Fibroblast of skin of right biceps (primary cell): Measurements from ENCODE around the gene PKP2.
A peak's percentile ranks its signal among the peaks of the same experiment; 100 is the strongest.

Experiments used
- DNase-seq: peaks from one replicate; pipeline ENCODE4 v3.0.0-alpha.2; 2013

The PKP2 gene

GRCh38 chr12:32801269-32801980 is 95.2 kb downstream of the PKP2 start:
- DNase-seq: no peak

DNA sequence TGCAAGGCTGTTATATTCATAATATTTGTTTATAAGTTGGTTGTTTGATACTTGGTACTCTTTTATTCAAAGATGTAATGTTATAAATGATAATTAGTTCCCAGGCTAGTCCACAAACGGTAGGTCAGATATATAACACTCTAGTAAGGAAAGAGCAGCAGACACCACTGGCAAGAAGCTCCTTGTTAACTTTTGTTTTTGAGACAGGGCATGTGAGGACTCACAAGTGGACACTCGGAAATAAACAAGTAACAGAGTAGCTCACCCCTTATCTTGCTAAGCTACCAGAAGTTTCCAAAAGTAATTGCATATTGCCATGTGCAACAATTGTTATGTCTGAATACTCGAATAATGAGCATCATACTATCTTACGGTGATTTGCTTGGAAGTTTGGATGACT is 102.3 kb downstream of the PKP2 start:
- no peak for DNase-seq

- DNase-seq: no peak
These were observed 106.7 kb downstream of the PKP2 start for GRCh38 chr12:32789916-32790315.

DNA sequence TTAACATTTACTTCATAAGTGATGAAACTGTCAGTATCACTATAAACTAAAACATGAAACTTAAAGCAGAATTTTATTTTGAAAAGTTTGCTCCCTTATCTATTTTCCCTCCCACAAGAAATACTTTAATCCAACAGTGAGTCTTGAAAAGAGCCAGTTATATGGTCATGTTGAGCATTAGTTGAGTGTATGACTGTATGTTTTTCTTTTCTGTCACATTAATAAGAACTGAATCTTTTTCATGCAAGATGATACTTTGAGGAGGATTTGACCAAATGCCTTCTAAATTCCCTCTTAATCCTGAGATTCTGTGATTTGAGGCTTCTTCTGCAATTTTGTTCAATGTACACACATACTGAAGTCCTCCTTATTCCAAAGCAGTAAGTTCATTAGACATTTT is 107.1 kb downstream of the PKP2 start:
- no peak for DNase-seq

DNA sequence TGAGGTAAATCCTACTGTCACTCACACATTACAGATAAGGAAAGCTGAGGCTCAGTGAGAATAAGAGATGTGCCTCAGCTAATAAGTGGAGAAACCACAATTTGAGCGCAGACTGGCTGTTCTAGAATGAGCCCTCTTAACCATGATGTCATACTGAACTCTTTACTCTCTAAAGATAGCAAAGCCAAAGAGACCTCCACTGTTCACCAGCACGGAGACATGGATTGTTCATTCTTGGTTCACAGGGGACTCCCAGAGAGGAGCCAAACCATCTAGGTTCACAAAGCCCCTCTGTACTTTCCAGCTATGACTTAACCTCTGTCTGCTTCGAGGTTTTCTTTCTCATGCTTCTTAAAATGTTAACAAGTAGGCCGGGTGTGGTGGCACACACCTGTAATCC is 108.2 kb downstream of the PKP2 start:
- DNase-seq: no peak

DNA sequence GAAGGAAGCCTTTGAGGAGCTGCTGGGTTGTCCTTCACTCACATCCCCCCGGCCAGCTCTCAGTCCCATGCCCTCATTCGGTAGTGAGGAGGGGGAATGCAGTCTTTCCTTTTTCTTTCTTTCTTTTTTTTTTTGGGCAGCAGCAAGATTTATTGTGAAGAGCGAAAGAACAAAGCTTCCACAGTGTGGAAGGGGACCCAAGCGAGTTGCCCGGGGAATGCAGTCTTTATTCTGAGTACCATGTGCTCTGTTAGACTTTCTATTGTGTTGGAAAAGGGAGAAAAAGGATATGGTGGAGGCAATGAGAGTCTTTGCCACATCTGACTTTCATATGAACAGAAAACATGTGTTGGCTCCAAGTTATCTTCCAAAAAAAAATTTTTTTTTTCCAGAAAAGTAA is 111.0 kb downstream of the PKP2 start:
- DNase-seq: no peak

- no peak for DNase-seq
These were observed 113.5 kb downstream of the PKP2 start for GRCh38 chr12:32783029-32783428.

- no peak for DNase-seq
These were observed 116.5 kb downstream of the PKP2 start for GRCh38 chr12:32780071-32780470.

GRCh38 chr12:32777691-32778175 is 118.8 kb downstream of the PKP2 start:
- no peak for DNase-seq

- no peak for DNase-seq
These were observed 119.4 kb downstream of the PKP2 start for GRCh38 chr12:32777159-32777558.

DNA sequence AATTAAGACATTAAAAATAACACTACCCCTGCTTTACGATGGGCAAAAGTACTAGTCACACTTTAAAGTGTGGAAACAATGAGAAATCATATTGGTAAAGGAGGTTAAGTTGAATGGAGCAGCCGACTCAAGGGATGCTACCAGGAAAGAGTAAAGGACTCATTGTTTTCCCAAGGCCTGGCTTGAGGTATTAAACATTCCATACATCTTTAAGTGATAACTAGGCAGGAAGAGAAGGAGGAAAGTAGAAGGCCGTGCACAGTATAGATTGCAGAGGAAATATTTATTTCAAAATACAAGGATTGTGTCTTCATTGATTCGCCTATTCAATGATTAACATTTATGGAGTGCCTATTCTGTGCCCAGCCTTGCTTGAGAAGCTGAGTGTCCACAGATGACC is 120.3 kb downstream of the PKP2 start:
- no peak for DNase-seq

DNA sequence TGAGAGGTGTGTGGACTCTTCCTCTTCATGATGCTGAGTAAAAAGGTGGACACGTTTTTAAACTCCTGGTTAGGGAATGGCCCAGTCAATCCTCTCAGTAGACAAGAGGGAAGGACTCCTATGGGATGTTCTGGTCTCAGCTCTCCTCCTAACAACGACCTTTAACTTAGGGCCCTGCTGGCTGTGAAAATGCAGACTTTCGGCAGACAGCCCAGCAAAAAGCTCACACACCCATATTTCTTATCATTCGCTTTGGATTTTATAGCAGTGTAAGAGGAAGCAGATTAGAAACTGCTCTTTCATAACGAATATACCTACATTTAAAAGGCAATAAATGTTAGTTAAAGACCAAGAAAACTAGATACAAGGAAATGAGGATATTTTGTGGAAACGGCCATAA is 122.9 kb downstream of the PKP2 start:
- no peak for DNase-seq

DNA sequence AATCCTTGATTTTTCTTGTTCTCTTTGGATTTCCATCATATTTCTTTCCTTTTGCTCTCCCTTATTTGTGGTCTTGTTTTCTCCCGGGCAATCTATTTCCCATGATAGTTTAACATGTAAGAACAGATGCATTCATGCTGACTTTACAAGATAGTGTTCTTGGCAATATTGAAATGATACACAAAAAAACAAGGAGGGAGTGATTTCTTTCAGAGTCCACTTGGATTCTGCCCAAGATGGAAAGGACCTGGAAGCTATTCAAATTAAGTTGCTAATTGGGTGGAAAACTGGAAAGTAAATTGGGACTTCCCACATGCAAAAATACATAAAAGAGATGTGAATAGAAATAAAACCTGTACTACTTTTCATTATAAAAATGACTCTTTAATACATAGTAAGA is 126.4 kb downstream of the PKP2 start:
- no peak for DNase-seq

GRCh38 chr12:32768518-32768917 is 128.1 kb downstream of the PKP2 start:
- no peak for DNase-seq

- DNase-seq: no peak
These were observed 130.7 kb downstream of the PKP2 start for GRCh38 chr12:32765906-32766305.

- no peak for DNase-seq
These were observed 134.9 kb downstream of the PKP2 start for GRCh38 chr12:32761716-32762115.

DNA sequence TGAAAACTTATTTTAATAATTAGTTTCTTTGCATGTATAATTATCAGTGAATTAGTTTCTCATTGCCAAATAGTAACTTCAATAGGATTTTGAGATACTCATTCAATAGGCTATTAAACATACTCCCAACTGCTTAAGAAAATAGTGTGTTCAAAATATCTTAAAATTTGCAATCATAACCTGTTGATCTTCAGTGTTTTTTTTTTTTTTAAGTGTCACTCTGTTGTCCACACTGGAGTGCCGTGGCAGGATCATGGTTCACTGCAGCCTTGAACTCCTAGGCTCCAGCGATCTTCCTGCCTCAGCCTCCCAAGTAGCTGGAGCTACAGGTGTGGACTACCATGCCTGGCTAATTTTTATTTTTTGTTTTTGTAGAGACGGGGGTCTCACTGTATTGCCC is 139.4 kb downstream of the PKP2 start:
- no peak for DNase-seq

- no peak for DNase-seq
These were observed 140.0 kb downstream of the PKP2 start for GRCh38 chr12:32756476-32757066.

GRCh38 chr12:32755654-32756475 is 140.7 kb downstream of the PKP2 start, which contains the start of gene YARS2:
Gene YARS2, minus strand, starts transcription at chr12:32755897. Its CDS starts 23 bp downstream, at chr12:32755874.
- peak; percentile 98 for DNase-seq

DNA sequence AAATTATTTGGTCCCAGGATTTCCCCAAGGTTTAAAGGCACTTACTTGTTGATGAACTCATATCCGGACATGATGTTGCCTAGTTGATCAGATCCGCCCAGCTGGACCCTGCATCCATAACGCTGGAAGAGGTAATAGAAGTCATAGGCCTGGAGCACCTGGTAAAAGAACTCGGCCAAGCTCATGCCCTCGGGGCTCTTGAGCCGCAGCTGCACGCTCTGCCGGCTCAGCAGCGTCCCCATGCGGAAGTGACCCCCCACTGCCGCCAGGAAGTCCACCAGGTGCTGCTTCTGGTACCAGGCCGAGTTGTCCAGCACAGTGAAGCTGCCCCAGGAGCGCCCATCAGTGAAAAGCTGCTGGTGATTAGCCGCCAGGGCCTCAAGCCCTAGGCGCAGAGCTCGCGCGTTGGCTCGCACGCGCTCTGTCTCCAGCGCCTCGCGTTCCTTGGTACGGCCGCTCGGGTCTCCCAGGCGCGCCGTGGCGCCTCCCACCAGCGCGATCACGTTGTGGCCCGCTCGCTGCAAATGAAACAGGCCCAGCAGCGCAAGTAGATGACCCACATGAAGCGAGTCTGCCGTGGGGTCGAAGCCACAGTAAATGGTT is 141.4 kb downstream of the PKP2 start:
- peak; percentile 77 for DNase-seq

DNA sequence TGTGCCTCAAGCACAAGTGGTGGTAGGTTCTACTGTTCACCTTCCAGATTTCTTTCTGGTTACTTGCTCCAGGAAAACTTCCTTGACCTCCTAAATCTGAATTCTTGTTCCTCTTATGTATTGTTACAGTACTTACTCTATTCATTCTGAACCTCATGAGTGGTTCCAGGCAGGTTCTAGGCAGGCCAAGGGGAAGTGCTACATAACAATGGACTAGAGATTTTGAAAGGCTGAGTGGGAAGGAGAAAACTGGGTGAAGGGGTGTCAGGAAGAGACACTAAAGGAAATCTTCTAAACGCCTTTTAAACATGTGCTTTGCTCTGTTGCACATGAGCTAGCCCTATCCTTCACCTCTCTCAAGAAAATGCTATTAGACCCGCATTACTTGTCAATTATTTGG is 142.5 kb downstream of the PKP2 start:
- no peak for DNase-seq

- DNase-seq: no peak
These were observed 143.0 kb downstream of the PKP2 start for GRCh38 chr12:32753605-32754004.

GRCh38 chr12:32743264-32743663 is 153.3 kb downstream of the PKP2 start:
- DNase-seq: no peak
